UCSD-AML1 (cell line): ENCODE measurements around the gene CNTROB.
A peak's percentile ranks its signal among the peaks of the same experiment; 100 is the strongest.

Experiments
- DNase-seq: peaks from one replicate; lab custom pipeline; 2025; ENCODE audit not compliant: unreplicated experiment; lab: John Stamatoyannopoulos, UW

Gene CNTROB

GRCh38 chr17:7909089-7909488 lies 22.9 kb upstream of the CNTROB start:
- no peak for DNase-seq

- DNase-seq = no peak
Observed at GRCh38 chr17:7910281-7910680, 21.7 kb upstream of the CNTROB start.

- DNase-seq = no peak
Observed at GRCh38 chr17:7910711-7911110, 21.3 kb upstream of the CNTROB start.

GRCh38 chr17:7911116-7911515 lies 20.9 kb upstream of the CNTROB start:
- DNase-seq = no peak

GRCh38 chr17:7912927-7913524 lies 19.0 kb upstream of the CNTROB start:
- no peak for DNase-seq

- no peak for DNase-seq
Observed at GRCh38 chr17:7915179-7915610, 16.8 kb upstream of the CNTROB start.

- peak; percentile 85 for DNase-seq
Observed at GRCh38 chr17:7915611-7916384, 16.2 kb upstream of the CNTROB start, which contains the start of gene RNF227. TSS of gene RNF227 (minus strand) at chr17:7916289. CDS start at chr17:7916195, 94 bp downstream.

- DNase-seq = no peak
Observed at GRCh38 chr17:7916385-7916682, 15.7 kb upstream of the CNTROB start.

GRCh38 chr17:7916808-7917207 lies 15.2 kb upstream of the CNTROB start:
- DNase-seq = no peak

GRCh38 chr17:7922269-7922844 lies 9.6 kb upstream of the CNTROB start:
- no peak for DNase-seq

- no peak for DNase-seq
Observed at GRCh38 chr17:7922845-7923628, 9.0 kb upstream of the CNTROB start.

GRCh38 chr17:7927596-7927995 lies 4.4 kb upstream of the CNTROB start:
- no peak for DNase-seq

- DNase-seq = no peak
Observed at GRCh38 chr17:7929158-7930023, 2.6 kb upstream of the CNTROB start, which contains the start of gene KCNAB3. TSS of gene KCNAB3 (minus strand) at chr17:7929856. CDS start at chr17:7929435, 421 bp downstream.

- no peak for DNase-seq
Observed at GRCh38 chr17:7930841-7931631, 970 bp upstream of the CNTROB start.

GRCh38 chr17:7932483-7932891 lies 481 bp downstream of the CNTROB start:
- DNase-seq = no peak

- peak; percentile 33 for DNase-seq
Observed at GRCh38 chr17:7932949-7933348, 943 bp downstream of the CNTROB start.

- DNase-seq = no peak
Observed at GRCh38 chr17:7935859-7936258, 3.9 kb downstream of the CNTROB start.

- no peak for DNase-seq
Observed at GRCh38 chr17:7940034-7940433, 8.0 kb downstream of the CNTROB start.

GRCh38 chr17:7940743-7941142 lies 8.7 kb downstream of the CNTROB start:
- DNase-seq = no peak

GRCh38 chr17:7943291-7943690 lies 11.3 kb downstream of the CNTROB start:
- no peak for DNase-seq
